Endothelial cell (in vitro differentiated cells): Measurements from ENCODE around the gene TPP1. TPM values are rescaled to one million over a fixed set of nuclear protein-coding genes. Genes with fewer than 3 reads are reported as not detected.
A peak's percentile ranks its signal among the peaks of the same experiment; 100 is the strongest.

Source experiments
- DNase-seq: peaks from one replicate; pipeline ENCODE4 v3.0.0; 2021; ENCODE audit warnings: low spot score
- H3K27ac Mint-ChIP-seq: one replicate; pipeline ENCODE4 v1.8.0; 2021; ENCODE audit warnings: mixed read lengths, inconsistent platforms; ENCODE audit not compliant: unreplicated experiment
- H3K27me3 Mint-ChIP-seq: one replicate; pipeline ENCODE4 v1.8.0; 2021; ENCODE audit warnings: mild to moderate bottlenecking, moderate library complexity, mixed read lengths, inconsistent platforms; ENCODE audit not compliant: unreplicated experiment
- H3K36me3 Mint-ChIP-seq: one replicate; pipeline ENCODE4 v1.8.0; 2021; ENCODE audit warnings: mild to moderate bottlenecking, low read depth, mixed read lengths, inconsistent platforms; ENCODE audit not compliant: unreplicated experiment
- H3K4me1 Mint-ChIP-seq: one replicate; pipeline ENCODE4 v1.8.0; 2021; ENCODE audit warnings: mild to moderate bottlenecking, mixed read lengths, inconsistent platforms; ENCODE audit not compliant: unreplicated experiment
- H3K4me3 Mint-ChIP-seq: one replicate; pipeline ENCODE4 v1.8.0; 2021; ENCODE audit warnings: mild to moderate bottlenecking, mixed read lengths, inconsistent platforms; ENCODE audit not compliant: unreplicated experiment
- H3K9me3 Mint-ChIP-seq: one replicate; pipeline ENCODE4 v1.8.0; 2021; ENCODE audit warnings: mixed read lengths, inconsistent platforms; ENCODE audit not compliant: unreplicated experiment
- total RNA-seq: library from RNA; stranded (reverse); fragmentation: NEBNext Ultra II Directional; extraction: Animal tissue kit (Norgen Biotek cat#: 25700); gene quantifications from one replicate; pipeline ENCODE4 v1.2.1, GENCODE V29; 2021; ENCODE audit not compliant: unreplicated experiment
- TF ChIP-seq, protein P1 (sequence below): fragments of 200-600 bp; sonication (generic); IDR thresholded peaks from one replicate; pipeline ENCODE4 v1.5.0; 2021; ENCODE audit warnings: antibody characterized with exemption; ENCODE audit not compliant: unreplicated experiment

TPP1 gene
- total RNA-seq, 1 donor from 2014 or later = 52.9 TPM

DNA sequence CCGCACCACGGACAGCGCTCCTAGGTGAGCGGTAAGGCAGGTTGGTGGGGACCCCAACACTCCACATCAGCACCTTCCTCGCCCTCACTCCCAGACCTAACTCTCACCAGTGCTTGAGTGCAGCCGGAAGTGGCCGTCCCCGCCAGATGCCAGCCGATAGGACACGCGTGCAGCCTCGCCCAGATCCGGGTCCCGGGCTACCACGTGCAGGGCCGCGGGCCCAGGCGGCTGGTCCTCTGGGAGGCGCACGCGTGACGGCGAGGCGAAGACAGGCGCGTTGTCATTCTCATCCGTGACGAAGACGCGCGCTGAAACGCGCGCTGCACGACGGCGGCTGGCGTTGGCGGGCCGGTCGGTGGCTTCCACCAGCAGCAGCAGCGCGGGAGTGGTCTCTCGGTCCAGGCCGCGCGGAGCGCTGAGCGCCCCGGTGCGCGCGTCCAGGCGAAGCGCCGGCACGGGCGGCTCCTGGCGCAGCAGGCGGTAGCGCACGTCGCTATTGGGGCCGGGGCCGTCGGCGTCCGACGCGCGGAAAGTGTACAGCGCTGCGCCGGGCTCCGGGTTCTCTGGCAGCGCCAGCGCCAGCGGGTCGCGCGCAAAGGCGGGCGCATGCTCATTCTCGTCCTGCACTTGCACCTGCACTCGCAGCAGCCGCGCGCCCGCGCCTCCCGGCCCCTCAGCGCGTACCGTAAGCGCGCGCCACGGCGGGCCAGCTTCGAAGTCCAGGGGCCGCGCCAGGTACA is 10.8 kb upstream of the TPP1 start:
- Mint-ChIP-seq H3K9me3 (no peaks in the 10 kb centered on the region), H3K27ac (no peak overlapping the region), H3K36me3 (peaks cover 56% of the 10 kb centered on the region), H3K4me3 (no peak overlapping the region), H3K4me1 (peaks cover 7% of the 10 kb centered on the region), H3K27me3 (peaks cover 16% of the 10 kb centered on the region)
- no peak for DNase-seq
- TF ChIP-seq, protein P1, sequence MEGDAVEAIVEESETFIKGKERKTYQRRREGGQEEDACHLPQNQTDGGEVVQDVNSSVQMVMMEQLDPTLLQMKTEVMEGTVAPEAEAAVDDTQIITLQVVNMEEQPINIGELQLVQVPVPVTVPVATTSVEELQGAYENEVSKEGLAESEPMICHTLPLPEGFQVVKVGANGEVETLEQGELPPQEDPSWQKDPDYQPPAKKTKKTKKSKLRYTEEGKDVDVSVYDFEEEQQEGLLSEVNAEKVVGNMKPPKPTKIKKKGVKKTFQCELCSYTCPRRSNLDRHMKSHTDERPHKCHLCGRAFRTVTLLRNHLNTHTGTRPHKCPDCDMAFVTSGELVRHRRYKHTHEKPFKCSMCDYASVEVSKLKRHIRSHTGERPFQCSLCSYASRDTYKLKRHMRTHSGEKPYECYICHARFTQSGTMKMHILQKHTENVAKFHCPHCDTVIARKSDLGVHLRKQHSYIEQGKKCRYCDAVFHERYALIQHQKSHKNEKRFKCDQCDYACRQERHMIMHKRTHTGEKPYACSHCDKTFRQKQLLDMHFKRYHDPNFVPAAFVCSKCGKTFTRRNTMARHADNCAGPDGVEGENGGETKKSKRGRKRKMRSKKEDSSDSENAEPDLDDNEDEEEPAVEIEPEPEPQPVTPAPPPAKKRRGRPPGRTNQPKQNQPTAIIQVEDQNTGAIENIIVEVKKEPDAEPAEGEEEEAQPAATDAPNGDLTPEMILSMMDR = no peak

DNA sequence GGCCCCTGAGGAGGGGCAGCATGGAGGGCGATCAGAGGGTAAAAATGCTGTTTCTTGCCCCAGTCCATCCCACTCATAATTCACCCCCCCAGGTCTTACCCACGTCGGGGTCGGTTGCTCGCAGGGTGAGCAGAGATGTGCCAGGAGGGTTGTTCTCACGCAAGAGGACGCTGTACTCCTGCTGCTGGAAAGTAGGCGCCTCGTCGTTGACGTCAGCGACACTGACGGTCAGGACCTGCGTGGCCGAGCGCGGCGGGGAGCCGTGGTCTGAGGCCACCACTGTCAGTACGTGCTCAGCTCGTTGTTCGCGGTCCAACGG is 10.3 kb upstream of the TPP1 start:
- H3K4me3 Mint-ChIP-seq = no peak overlapping the region
- peaks cover 16% of the 10 kb centered on the region for H3K27me3 Mint-ChIP-seq
- peaks cover 57% of the 10 kb centered on the region for H3K36me3 Mint-ChIP-seq
- peaks cover 7% of the 10 kb centered on the region for H3K4me1 Mint-ChIP-seq
- H3K27ac Mint-ChIP-seq = no peak overlapping the region
- TF ChIP-seq, protein P1 = no peak
- H3K9me3 Mint-ChIP-seq = no peaks in the 10 kb centered on the region
- DNase-seq = no peak

DNA sequence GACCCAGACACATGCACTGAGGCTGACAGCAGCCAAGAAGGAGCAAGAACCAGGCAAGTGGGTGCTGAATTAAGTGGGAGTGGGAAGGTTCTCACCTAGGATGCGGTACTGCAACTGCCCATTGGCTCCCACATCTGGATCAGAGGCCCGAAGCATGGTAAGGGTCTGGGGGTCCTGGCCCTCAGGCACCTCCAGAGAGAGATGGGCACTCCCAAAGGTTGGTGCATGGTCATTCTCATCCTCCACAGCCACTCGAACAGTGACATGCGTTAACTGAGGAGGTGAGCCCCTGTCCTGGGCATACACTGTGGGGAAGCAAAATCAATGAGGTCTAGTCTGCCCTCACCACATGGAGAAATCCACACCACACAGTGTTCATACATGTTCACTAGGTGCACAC is 9.3 kb upstream of the TPP1 start:
- H3K4me1 Mint-ChIP-seq = peaks cover 7% of the 10 kb centered on the region
- TF ChIP-seq, protein P1 = no peak
- H3K4me3 Mint-ChIP-seq = peak overlapping the region; percentile 52

DNA sequence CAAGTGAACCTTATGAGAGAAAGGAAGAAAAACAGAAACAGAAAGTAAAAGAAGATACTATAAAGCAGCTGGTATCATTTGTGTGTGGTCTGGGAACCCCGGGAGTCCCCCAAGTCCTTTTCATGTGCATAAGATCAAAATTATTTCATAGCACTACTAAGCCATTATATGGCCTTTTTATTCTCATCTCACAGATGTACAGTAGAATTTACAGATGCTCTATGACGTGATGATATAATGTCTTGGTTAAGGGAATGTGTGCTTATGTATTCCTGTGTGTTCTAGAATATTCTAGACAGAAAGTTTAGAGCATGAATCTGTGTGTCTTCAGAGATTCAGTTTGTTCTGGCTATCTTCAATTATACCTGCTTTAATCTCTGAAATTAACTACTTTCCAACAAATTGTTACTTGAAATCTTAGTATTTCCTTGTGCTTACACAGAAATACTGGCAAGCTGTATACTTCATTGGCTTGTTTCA is 8.6 kb upstream of the TPP1 start:
- peaks cover 16% of the 10 kb centered on the region for H3K27me3 Mint-ChIP-seq
- peaks cover 7% of the 10 kb centered on the region for H3K4me1 Mint-ChIP-seq
- TF ChIP-seq, protein P1 = no peak
- H3K4me3 Mint-ChIP-seq = peak overlapping the region; percentile 13
- no peak overlapping the region for H3K27ac Mint-ChIP-seq
- no peak for DNase-seq
- H3K36me3 Mint-ChIP-seq = peaks cover 55% of the 10 kb centered on the region
- no peaks in the 10 kb centered on the region for H3K9me3 Mint-ChIP-seq

More for the DNA sequence above, 9.3 kb upstream of the TPP1 start:
- no peak overlapping the region for H3K27ac Mint-ChIP-seq
- peaks cover 16% of the 10 kb centered on the region for H3K27me3 Mint-ChIP-seq
- H3K9me3 Mint-ChIP-seq = no peaks in the 10 kb centered on the region
- peaks cover 62% of the 10 kb centered on the region for H3K36me3 Mint-ChIP-seq
- no peak for DNase-seq

DNA sequence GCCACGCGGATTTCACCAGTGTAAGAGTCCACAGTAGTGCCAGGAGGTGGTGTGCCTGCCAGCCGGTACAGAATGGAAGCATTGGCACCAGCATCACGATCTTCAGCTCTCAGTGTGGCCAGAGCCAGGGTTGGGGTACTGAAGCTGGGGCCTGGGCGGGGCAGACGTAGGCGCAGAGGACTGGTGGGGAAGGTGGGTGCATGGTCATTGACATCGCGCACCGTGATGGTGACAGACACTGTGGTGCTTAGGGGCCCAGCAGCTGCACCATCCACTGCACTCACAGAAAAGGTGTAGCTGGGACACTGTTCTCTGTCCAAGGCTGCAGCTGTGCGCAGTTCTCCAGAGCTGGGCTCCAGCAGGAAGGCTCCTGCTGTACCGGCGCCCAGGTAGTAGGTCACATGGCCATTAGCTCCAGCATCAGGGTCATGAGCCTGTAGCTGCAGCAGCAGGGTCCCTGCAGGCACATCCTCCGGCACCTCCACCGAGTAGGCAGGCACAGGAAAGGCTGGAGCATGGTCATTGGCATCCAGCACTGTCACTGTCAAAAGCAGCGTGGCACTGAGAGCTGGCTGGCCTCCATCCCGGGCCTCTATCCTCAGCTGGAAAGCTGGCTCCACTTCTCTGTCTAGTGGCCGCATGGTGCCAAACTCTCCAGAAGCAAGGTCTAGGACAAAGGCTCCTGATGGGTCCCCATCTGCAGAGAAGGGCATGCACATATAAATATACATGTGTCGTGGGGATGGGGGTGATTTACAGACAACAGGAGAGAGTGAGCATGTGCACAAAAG is 7.9 kb upstream of the TPP1 start:
- TF ChIP-seq, protein P1 = no peak
- H3K36me3 Mint-ChIP-seq = peaks cover 52% of the 10 kb centered on the region
- H3K9me3 Mint-ChIP-seq = no peaks in the 10 kb centered on the region
- peak overlapping the region; percentile 35 for H3K4me3 Mint-ChIP-seq
- H3K27ac Mint-ChIP-seq = no peak overlapping the region
- DNase-seq = no peak
- H3K27me3 Mint-ChIP-seq = peaks cover 16% of the 10 kb centered on the region
- H3K4me1 Mint-ChIP-seq = peaks cover 7% of the 10 kb centered on the region
